HG03520 (cell line): Measurements from ENCODE around the gene ZNF536.

ENCODE experiments used
- ATAC-seq: cut with Tn5 transposase; IDR thresholded peaks from one replicate; pipeline ENCODE4 v1.9.1; 2021; ENCODE audit warnings: mild to moderate bottlenecking, moderate library complexity; ENCODE audit not compliant: unreplicated experiment

The ZNF536 gene

GRCh38 chr19:30371960-30372824 is at the start of gene ZNF536:
Gene ZNF536 (plus strand): TSS chr19:30372384. CDS start chr19:30443563, 71,179 bp downstream.
- no peak for ATAC-seq

- ATAC-seq: no peak
Measured at GRCh38 chr19:30322641-30323320, 49.4 kb upstream of the ZNF536 start.

GRCh38 chr19:30323904-30324303 is 48.3 kb upstream of the ZNF536 start:
- ATAC-seq: no peak

- no peak for ATAC-seq
Measured at GRCh38 chr19:30324982-30325381, 47.2 kb upstream of the ZNF536 start.

GRCh38 chr19:30325676-30326392 is 46.4 kb upstream of the ZNF536 start:
- no peak for ATAC-seq

GRCh38 chr19:30326393-30326710 is 45.8 kb upstream of the ZNF536 start:
- ATAC-seq: no peak

GRCh38 chr19:30327331-30327730 is 44.9 kb upstream of the ZNF536 start:
- no peak for ATAC-seq

GRCh38 chr19:30328096-30328495 is 44.1 kb upstream of the ZNF536 start:
- ATAC-seq: no peak

GRCh38 chr19:30330266-30330665 is 41.9 kb upstream of the ZNF536 start:
- ATAC-seq: no peak

GRCh38 chr19:30332445-30333234 is 39.5 kb upstream of the ZNF536 start:
- ATAC-seq: no peak

- ATAC-seq: no peak
Measured at GRCh38 chr19:30333291-30334065, 38.7 kb upstream of the ZNF536 start.

GRCh38 chr19:30334841-30335240 is 37.3 kb upstream of the ZNF536 start:
- ATAC-seq: no peak

- ATAC-seq: no peak
Measured at GRCh38 chr19:30335306-30335886, 36.8 kb upstream of the ZNF536 start.

- no peak for ATAC-seq
Measured at GRCh38 chr19:30336290-30336689, 35.9 kb upstream of the ZNF536 start.

GRCh38 chr19:30338041-30338456 is 34.1 kb upstream of the ZNF536 start:
- no peak for ATAC-seq

- ATAC-seq: no peak
Measured at GRCh38 chr19:30338878-30339623, 33.1 kb upstream of the ZNF536 start.

- no peak for ATAC-seq
Measured at GRCh38 chr19:30339624-30340525, 32.3 kb upstream of the ZNF536 start.
